Activated CD4-positive, alpha-beta T cell treated with anti-CD3 and anti-CD28 coated beads, Interleukin-2, amount 10 ng/mL, durations not matched to agents 7 days and 5 days (primary cell): Measurements from ENCODE around the gene TUBB4B. TPM values are rescaled to one million over a fixed set of nuclear protein-coding genes. Genes with fewer than 3 reads are reported as not detected.

ENCODE experiments used
- CTCF ChIA-PET: fragments of 350-600 bp; sonication (Branson Sonifier 250); formaldehyde crosslinking; loops from one replicate; lab custom pipeline; 2021; ENCODE audit warnings: antibody characterized with exemption; lab: Charles Lee
- POLR2A ChIA-PET: fragments of 350-600 bp; sonication (Branson Sonifier 250); formaldehyde crosslinking; loops from one replicate; lab custom pipeline; 2021; ENCODE audit warnings: antibody characterized with exemption; lab: Charles Lee
- DNase-seq: peaks from one replicate; pipeline ENCODE4 v3.0.0-alpha.2; 2020
- H3K27ac Mint-ChIP-seq: one replicate; pipeline ENCODE4 v1.8.0; 2021; ENCODE audit warnings: mild to moderate bottlenecking, moderate library complexity, mixed read lengths
- H3K27me3 Mint-ChIP-seq: one replicate; pipeline ENCODE4 v1.8.0; 2021; ENCODE audit warnings: mixed read lengths
- H3K36me3 Mint-ChIP-seq: one replicate; pipeline ENCODE4 v1.8.0; 2021; ENCODE audit warnings: low read depth, mixed read lengths
- H3K4me1 Mint-ChIP-seq: one replicate; pipeline ENCODE4 v1.8.0; 2021; ENCODE audit warnings: mixed read lengths
- H3K4me3 Mint-ChIP-seq: one replicate; pipeline ENCODE4 v1.8.0; 2021; ENCODE audit warnings: mild to moderate bottlenecking, moderate library complexity, mixed read lengths
- H3K9me3 Mint-ChIP-seq: one replicate; pipeline ENCODE4 v1.8.0; 2021; ENCODE audit warnings: mixed read lengths
- total RNA-seq, 2 experiments: library from RNA; stranded (reverse); gene quantifications; one replicate each; pipeline ENCODE4 v1.2.3, GENCODE V29; 2021

Gene TUBB4B
- total RNA-seq, 2 experiments from 2014 or later: 355 to 382 TPM

GRCh38 chr9:137244486-137245449, 3.7 kb downstream of the TUBB4B start:
- H3K9me3 Mint-ChIP-seq: no peaks in the 10 kb centered on the region
- peaks cover 24% of the 10 kb centered on the region for H3K36me3 Mint-ChIP-seq
- H3K4me3 Mint-ChIP-seq: no peak overlapping the region

GRCh38 chr9:137245450-137246421, 4.6 kb downstream of the TUBB4B start:
- Mint-ChIP-seq H3K27me3 (no peaks in the 10 kb centered on the region), H3K9me3 (no peaks in the 10 kb centered on the region), H3K27ac (no peak overlapping the region), H3K4me1 (peaks cover 19% of the 10 kb centered on the region), H3K36me3 (peaks cover 24% of the 10 kb centered on the region), H3K4me3 (no peak overlapping the region)
- no peak for DNase-seq
- POLR2A ChIA-PET: no interaction called here
- CTCF ChIA-PET: interaction anchor here (0.6 to 4.6 kb wide), 6 partner anchors 8 to 252 kb away, joined by 3 to 19 read pairs (median 3); partner anchors contain the start of gene NELFB

More at GRCh38 chr9:137244486-137245449, 3.7 kb downstream of the TUBB4B start:
- H3K4me1 Mint-ChIP-seq: peaks cover 21% of the 10 kb centered on the region
- H3K27ac Mint-ChIP-seq: no peak overlapping the region
- no peak for DNase-seq
- ChIA-PET CTCF (interaction anchor here (0.6 to 4.6 kb wide), 6 partner anchors 8 to 252 kb away, joined by 3 to 19 read pairs (median 3); partner anchors contain the start of gene NELFB), POLR2A (no interaction called here)
- no peaks in the 10 kb centered on the region for H3K27me3 Mint-ChIP-seq

- peaks cover 16% of the 10 kb centered on the region for H3K4me1 Mint-ChIP-seq
- ChIA-PET CTCF (interaction anchor here (0.7 to 1.4 kb wide), 3 partner anchors 9 to 596 kb away, joined by 3 to 5 read pairs (median 4); no protein-coding TSS in a partner anchor), POLR2A (interaction anchor here (0.5 kb wide), 1 partner anchor 24 kb away, joined by 4 read pairs; no protein-coding TSS in a partner anchor)
These were observed 6.2 kb downstream of the TUBB4B start for GRCh38 chr9:137247135-137247915.

GRCh38 chr9:137247916-137248175, 6.8 kb downstream of the TUBB4B start:
- H3K4me1 Mint-ChIP-seq: peaks cover 10% of the 10 kb centered on the region
- no peak overlapping the region for H3K4me3 Mint-ChIP-seq
- DNase-seq: no peak
- ChIA-PET CTCF (interaction anchor here (1.4 kb wide), 1 partner anchor 11 kb away, joined by 4 read pairs; no protein-coding TSS in a partner anchor), POLR2A (interaction anchor here (0.5 kb wide), 1 partner anchor 24 kb away, joined by 4 read pairs; no protein-coding TSS in a partner anchor)
- H3K27me3 Mint-ChIP-seq: no peaks in the 10 kb centered on the region
- H3K27ac Mint-ChIP-seq: no peak overlapping the region
- H3K36me3 Mint-ChIP-seq: peaks cover 9% of the 10 kb centered on the region
- H3K9me3 Mint-ChIP-seq: no peaks in the 10 kb centered on the region

More at GRCh38 chr9:137247135-137247915, 6.2 kb downstream of the TUBB4B start:
- no peak overlapping the region for H3K27ac Mint-ChIP-seq
- H3K27me3 Mint-ChIP-seq: no peaks in the 10 kb centered on the region
- no peak overlapping the region for H3K4me3 Mint-ChIP-seq
- no peak for DNase-seq
- no peaks in the 10 kb centered on the region for H3K9me3 Mint-ChIP-seq
- peaks cover 15% of the 10 kb centered on the region for H3K36me3 Mint-ChIP-seq

GRCh38 chr9:137250329-137251193, 9.5 kb downstream of the TUBB4B start:
- ChIA-PET CTCF (interaction anchor here (1.1 kb wide), 1 partner anchor 14 kb away, joined by 4 read pairs; no protein-coding TSS in a partner anchor), POLR2A (no interaction called here)
- peaks cover under 1% of the 10 kb centered on the region for H3K36me3 Mint-ChIP-seq
- no peak overlapping the region for H3K4me3 Mint-ChIP-seq
- H3K27ac Mint-ChIP-seq: no peak overlapping the region
- no peak for DNase-seq
- H3K4me1 Mint-ChIP-seq: peaks cover 6% of the 10 kb centered on the region
- H3K9me3 Mint-ChIP-seq: no peaks in the 10 kb centered on the region
- H3K27me3 Mint-ChIP-seq: no peaks in the 10 kb centered on the region

- ChIA-PET POLR2A (no interaction called here), CTCF (no interaction called here)
- Mint-ChIP-seq H3K9me3 (no peaks in the 10 kb centered on the region), H3K4me3 (no peak within 1 kb of the TSS), H3K36me3 (peaks cover 3% of the 10 kb centered on the region), H3K27me3 (no peaks in the 10 kb centered on the region), H3K27ac (no peak within 1 kb of the TSS), H3K4me1 (peaks cover 7% of the 10 kb centered on the region)
- DNase-seq: no peak
These were observed 10.0 kb downstream of the TUBB4B start, which contains the start of gene STPG3 for GRCh38 chr9:137251194-137251461. TSS of gene STPG3 (plus strand) at chr9:137251286. CDS start at chr9:137251287, 1 bp downstream.

GRCh38 chr9:137251490-137252268, 10.6 kb downstream of the TUBB4B start:
- H3K9me3 Mint-ChIP-seq: no peaks in the 10 kb centered on the region
- peaks cover 5% of the 10 kb centered on the region for H3K36me3 Mint-ChIP-seq
- no peak overlapping the region for H3K4me3 Mint-ChIP-seq
- no peak overlapping the region for H3K27ac Mint-ChIP-seq
- ChIA-PET POLR2A (no interaction called here), CTCF (interaction anchor here (1.0 kb wide), 1 partner anchor 15 kb away, joined by 3 read pairs; no protein-coding TSS in a partner anchor)
- H3K4me1 Mint-ChIP-seq: peaks cover 13% of the 10 kb centered on the region
- no peaks in the 10 kb centered on the region for H3K27me3 Mint-ChIP-seq
- DNase-seq: no peak

- H3K4me3 Mint-ChIP-seq: no peak overlapping the region
- H3K36me3 Mint-ChIP-seq: peaks cover 10% of the 10 kb centered on the region
- CTCF ChIA-PET: interaction anchor here (2.2 to 2.7 kb wide), 2 partner anchors 9 to 13 kb away, joined by 19 to 20 read pairs; partner anchors contain the start of gene TUBB4B
- H3K4me1 Mint-ChIP-seq: peaks cover 18% of the 10 kb centered on the region
- H3K9me3 Mint-ChIP-seq: no peaks in the 10 kb centered on the region
- H3K27ac Mint-ChIP-seq: no peak overlapping the region
- DNase-seq: no peak
- POLR2A ChIA-PET: interaction anchor here (1.1 kb wide), 1 partner anchor 12 kb away, joined by 5 read pairs; the partner anchor contains the start of gene TUBB4B
- H3K27me3 Mint-ChIP-seq: no peaks in the 10 kb centered on the region
These were observed 11.7 kb downstream of the TUBB4B start for GRCh38 chr9:137252555-137253506.

- H3K27ac Mint-ChIP-seq: peak overlapping the region; percentile 81
- peaks cover 18% of the 10 kb centered on the region for H3K4me1 Mint-ChIP-seq
- no peaks in the 10 kb centered on the region for H3K9me3 Mint-ChIP-seq
- CTCF ChIA-PET: interaction anchor here (0.9 to 2.7 kb wide), 8 partner anchors 10 to 183 kb away, joined by 3 to 20 read pairs (median 4); partner anchors contain the start of genes NRARP, SAPCD2 and TUBB4B
- peaks cover 10% of the 10 kb centered on the region for H3K36me3 Mint-ChIP-seq
- POLR2A ChIA-PET: interaction anchor here (1.0 to 1.4 kb wide), 3 partner anchors 12 to 13 kb away, joined by 4 to 6 read pairs (median 5); partner anchors contain the start of gene TUBB4B
- peak overlapping the region; percentile 81 for H3K4me3 Mint-ChIP-seq
- no peak for DNase-seq
- no peaks in the 10 kb centered on the region for H3K27me3 Mint-ChIP-seq
These were observed 12.9 kb downstream of the TUBB4B start for GRCh38 chr9:137253717-137254623.
